Smooth muscle cell (in vitro differentiated cells): ENCODE data around the gene MAP7D1. TPM values are rescaled to one million over a fixed set of nuclear protein-coding genes. Genes with fewer than 3 reads are reported as not detected.

Source experiments
- DNase-seq: peaks from one replicate; lab custom pipeline; 2025; ENCODE audit not compliant: unreplicated experiment; lab: John Stamatoyannopoulos, UW
- H2AFZ ChIP-seq: fragments of 200-600 bp; sonication (generic); 2 replicates; pipeline ENCODE4 v1.6.0; 2016; ENCODE audit warnings: antibody characterized with exemption, low read depth, mild to moderate bottlenecking
- H3F3A ChIP-seq: fragments of 200-600 bp; sonication (generic); 2 replicates; pipeline ENCODE4 v1.6.0; 2017; ENCODE audit warnings: antibody characterized with exemption, low read depth
- H3K27ac ChIP-seq: fragments of 200-600 bp; sonication (generic); 2 replicates; pipeline ENCODE4 v1.5.1; 2016; ENCODE audit warnings: low read depth, mild to moderate bottlenecking
- H3K27me3 ChIP-seq: fragments of 200-600 bp; sonication (generic); 2 replicates; pipeline ENCODE4 v1.6.1; 2016; ENCODE audit warnings: low read depth, mild to moderate bottlenecking
- H3K36me3 ChIP-seq: fragments of 200-600 bp; sonication (generic); 2 replicates; pipeline ENCODE4 v1.5.1; 2016; ENCODE audit warnings: low read depth
- H3K4me1 ChIP-seq: fragments of 200-600 bp; sonication (generic); 2 replicates; pipeline ENCODE4 v1.5.1; 2016; ENCODE audit warnings: low read depth
- H3K4me2 ChIP-seq: fragments of 200-600 bp; sonication (generic); 2 replicates; pipeline ENCODE4 v1.6.0; 2016; ENCODE audit warnings: mild to moderate bottlenecking
- H3K4me3 ChIP-seq: fragments of 200-600 bp; sonication (generic); 2 replicates; pipeline ENCODE4 v1.5.1; 2016; ENCODE audit warnings: mild to moderate bottlenecking
- H3K79me2 ChIP-seq: fragments of 200-600 bp; sonication (generic); 2 replicates; pipeline ENCODE4 v1.6.0; 2016; ENCODE audit warnings: low read depth, mild to moderate bottlenecking
- H3K9ac ChIP-seq: fragments of 200-600 bp; sonication (generic); 2 replicates; pipeline ENCODE4 v1.6.0; 2016; ENCODE audit warnings: low read depth
- H3K9me3 ChIP-seq: fragments of 200-600 bp; sonication (generic); replicated peaks from 2 replicates; pipeline ENCODE4 v1.5.1; 2016; ENCODE audit warnings: low read depth
- H4K20me1 ChIP-seq: fragments of 200-600 bp; sonication (generic); 2 replicates; pipeline ENCODE4 v1.6.0; 2016; ENCODE audit warnings: low read depth
- CTCF ChIP-seq: fragments of 200-600 bp; sonication (generic); IDR thresholded peaks from 2 replicates; pipeline ENCODE4 v1.5.1; 2017; ENCODE audit warnings: borderline replicate concordance, mild to moderate bottlenecking, antibody characterized with exemption; ENCODE audit not compliant: insufficient read depth, poor library complexity, severe bottlenecking
- WGBS: methylation state at CpG from one replicate; pipeline ENCODE4 v1.1.7; 2016; ENCODE audit warnings: low lambda C conversion rate; 5-methylcytosine and 5-hydroxymethylcytosine counted together
- polyA plus RNA-seq: library from polyadenylated mRNA; unstranded; fragments of >200 nt; fragmentation: Nextera tagmentation; extraction: Ambion mirVana; gene quantifications from 2 replicates; pipeline ENCODE4 v1.2.1, GENCODE V29; 2016
- total RNA-seq: library from RNA; depleted of rRNA; stranded (reverse); fragments of >200 nt; gene quantifications from 2 replicates; pipeline ENCODE4 v1.2.3, GENCODE V29; 2014

MAP7D1 gene
- total and polyA plus RNA-seq, 2 experiments from 2014 or later = 109 to 169 TPM

- Histone ChIP-seq H3K4me3 (no peak overlapping the region), H3K4me2 (peak overlapping the region; percentile 29), H2AFZ (no peak overlapping the region), H3K9ac (peak overlapping the region; percentile 65), H3K27ac (peak overlapping the region; percentile 85), H3K79me2 (peaks cover 80% of the 10 kb centered on the region), H3F3A (peaks cover 3% of the 10 kb centered on the region), H3K4me1 (peaks cover 3% of the 10 kb centered on the region), H3K36me3 (no peaks in the 10 kb centered on the region), H3K27me3 (no peaks in the 10 kb centered on the region), H3K9me3 (no peaks in the 10 kb centered on the region), H4K20me1 (peaks cover 93% of the 10 kb centered on the region)
- 98% methylated on average over 21 of the region's 21 CpGs for WGBS
- DNase-seq = no peak
- no peak for TF ChIP-seq CTCF
These were observed 16.2 kb downstream of the MAP7D1 start for GRCh38 chr1:36172017-36172747.

DNA sequence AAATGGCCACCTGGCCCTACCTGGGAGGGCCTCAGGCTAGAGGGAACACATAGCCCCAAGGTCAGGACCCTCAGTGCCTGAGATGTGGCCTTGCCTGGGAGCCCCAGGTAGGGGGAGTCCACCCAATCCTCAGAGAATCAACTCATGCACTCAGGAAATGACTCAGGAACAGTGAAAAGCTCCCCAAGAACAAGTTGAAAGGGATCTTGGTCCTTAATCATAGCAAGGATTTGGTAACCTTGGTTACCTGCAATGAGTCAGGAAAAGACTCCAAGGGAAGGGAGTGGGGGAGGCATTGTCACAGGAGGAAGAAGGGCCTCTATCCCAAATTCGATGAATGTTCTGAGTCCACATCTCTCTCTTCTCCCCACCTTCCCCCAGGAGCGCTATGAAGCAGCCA is 17.0 kb downstream of the MAP7D1 start:
- Histone ChIP-seq H3K27me3 (no peaks in the 10 kb centered on the region), H3K4me3 (no peak overlapping the region), H3K9me3 (no peaks in the 10 kb centered on the region), H2AFZ (no peak overlapping the region), H3K27ac (peak overlapping the region; percentile 85), H3K4me1 (peaks cover 4% of the 10 kb centered on the region), H3F3A (peaks cover 3% of the 10 kb centered on the region), H3K9ac (peak overlapping the region; percentile 81), H3K4me2 (peak overlapping the region; percentile 29), H3K79me2 (peaks cover 72% of the 10 kb centered on the region), H4K20me1 (peaks cover 92% of the 10 kb centered on the region), H3K36me3 (no peaks in the 10 kb centered on the region)
- WGBS = 89% methylated on average over 2 of the region's 2 CpGs
- no peak for DNase-seq
- TF ChIP-seq CTCF = no peak

- no peak overlapping the region for H3K4me3 ChIP-seq
- H3K4me2 ChIP-seq = no peak overlapping the region
- peak overlapping the region; percentile 58 for H3K27ac ChIP-seq
- H3K4me1 ChIP-seq = peaks cover 13% of the 10 kb centered on the region
- no peaks in the 10 kb centered on the region for H3K9me3 ChIP-seq
- peak overlapping the region; percentile 54 for H3K9ac ChIP-seq
- no peaks in the 10 kb centered on the region for H3K27me3 ChIP-seq
- H2AFZ ChIP-seq = no peak overlapping the region
- H4K20me1 ChIP-seq = peaks cover 90% of the 10 kb centered on the region
- no peak for DNase-seq
- H3K36me3 ChIP-seq = no peaks in the 10 kb centered on the region
- no peak for TF ChIP-seq CTCF
- H3F3A ChIP-seq = peaks cover 3% of the 10 kb centered on the region
- peaks cover 55% of the 10 kb centered on the region for H3K79me2 ChIP-seq
- 90% methylated on average over 9 of the region's 11 CpGs for WGBS
These were observed 18.8 kb downstream of the MAP7D1 start for GRCh38 chr1:36174713-36175112.
